IPS-11a (cell line): ENCODE data around the gene CLSTN2.

Experiments
- H3K4me3 ChIP-seq: one replicate; pipeline ENCODE4 v1.5.1; 2013; ENCODE audit warnings: low read depth, low read length, control low read depth

Gene CLSTN2

DNA sequence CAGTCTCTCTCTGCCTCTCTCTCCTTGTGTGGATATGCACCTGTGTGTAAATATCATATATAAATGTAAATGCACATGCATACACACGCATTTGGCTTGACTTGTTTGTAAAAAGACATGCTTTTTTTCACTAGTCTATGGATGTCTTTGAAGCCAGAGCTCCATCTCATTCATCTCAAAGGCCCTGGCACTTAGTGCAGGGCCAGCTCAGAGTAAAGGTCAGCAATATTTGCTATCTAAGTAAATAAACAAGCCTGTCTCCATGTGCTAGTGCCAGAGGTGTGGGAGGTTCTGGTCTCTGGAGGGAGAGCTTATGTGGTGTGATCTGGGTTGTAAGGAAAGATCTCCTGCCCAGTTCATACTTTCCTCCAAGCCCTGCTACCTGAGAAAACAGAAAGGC is 5.6 kb downstream of the CLSTN2 start:
- no peak overlapping the region for H3K4me3 ChIP-seq

DNA sequence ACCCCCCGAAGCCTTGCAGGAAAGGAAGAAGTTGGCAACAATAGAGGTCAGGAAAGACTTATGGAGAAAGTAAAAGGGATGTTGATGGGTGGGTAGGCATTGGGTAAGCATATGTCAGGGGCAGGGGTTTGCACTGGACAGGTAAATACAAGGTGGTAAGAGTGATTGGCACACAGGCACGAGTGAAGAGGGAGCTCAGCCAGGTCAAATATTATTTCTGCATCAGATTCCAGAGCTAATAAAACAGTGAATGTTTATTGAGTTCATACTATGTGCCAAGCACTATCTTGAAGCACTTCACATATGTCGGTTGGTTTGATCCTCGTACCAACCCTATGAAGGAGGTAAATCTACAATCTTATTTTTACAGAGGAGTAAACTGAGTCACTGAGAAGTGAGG is 6.6 kb downstream of the CLSTN2 start:
- H3K4me3 ChIP-seq: no peak overlapping the region

- no peak overlapping the region for H3K4me3 ChIP-seq
Measured at GRCh38 chr3:139944256-139944910, 9.4 kb downstream of the CLSTN2 start.

GRCh38 chr3:139945386-139945785 is 10.4 kb downstream of the CLSTN2 start:
- H3K4me3 ChIP-seq: no peak overlapping the region

DNA sequence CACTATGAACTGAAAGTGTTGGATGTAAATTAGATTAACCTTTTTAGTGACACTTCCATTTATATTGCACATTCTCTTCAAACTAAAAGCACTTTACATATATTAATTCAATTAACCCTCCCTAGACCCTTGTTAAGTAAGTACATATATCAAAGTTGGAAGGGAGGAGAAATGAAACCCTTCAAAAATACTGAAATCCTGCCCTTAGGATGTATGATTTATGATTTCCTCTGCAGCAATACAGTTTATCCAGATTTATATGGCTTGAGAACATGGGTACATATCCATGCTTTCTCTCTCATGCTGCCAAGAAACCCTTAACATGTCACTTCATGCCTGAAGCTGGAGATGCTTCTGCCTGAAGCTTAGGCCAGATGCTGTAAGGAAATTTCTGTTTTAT is 11.0 kb downstream of the CLSTN2 start:
- H3K4me3 ChIP-seq: no peak overlapping the region

- H3K4me3 ChIP-seq: no peak overlapping the region
Measured at GRCh38 chr3:139948467-139948866, 13.5 kb downstream of the CLSTN2 start.

DNA sequence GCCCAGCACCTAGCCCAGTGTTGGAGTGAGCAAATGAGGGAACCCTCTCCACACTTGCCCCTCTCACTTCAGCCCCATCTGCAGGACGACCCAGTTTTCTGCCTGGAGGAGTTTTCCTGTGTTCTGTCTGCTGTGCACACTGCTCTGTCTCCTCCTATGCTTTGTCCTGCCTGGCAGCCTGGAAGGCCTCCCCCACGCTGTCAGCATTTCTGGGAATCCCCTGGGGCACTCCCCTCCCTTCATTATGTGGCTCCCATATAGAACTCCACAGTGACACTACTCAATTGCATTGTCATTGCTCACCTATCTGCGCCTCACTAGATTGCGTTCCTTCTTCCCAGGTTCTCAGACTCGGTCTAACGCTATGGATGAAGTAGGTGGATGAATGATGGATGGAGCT is 13.9 kb downstream of the CLSTN2 start:
- H3K4me3 ChIP-seq: no peak overlapping the region

GRCh38 chr3:139953131-139953910 is 18.3 kb downstream of the CLSTN2 start:
- no peak overlapping the region for H3K4me3 ChIP-seq

- H3K4me3 ChIP-seq: no peak overlapping the region
Measured at GRCh38 chr3:139954146-139954860, 19.3 kb downstream of the CLSTN2 start.

DNA sequence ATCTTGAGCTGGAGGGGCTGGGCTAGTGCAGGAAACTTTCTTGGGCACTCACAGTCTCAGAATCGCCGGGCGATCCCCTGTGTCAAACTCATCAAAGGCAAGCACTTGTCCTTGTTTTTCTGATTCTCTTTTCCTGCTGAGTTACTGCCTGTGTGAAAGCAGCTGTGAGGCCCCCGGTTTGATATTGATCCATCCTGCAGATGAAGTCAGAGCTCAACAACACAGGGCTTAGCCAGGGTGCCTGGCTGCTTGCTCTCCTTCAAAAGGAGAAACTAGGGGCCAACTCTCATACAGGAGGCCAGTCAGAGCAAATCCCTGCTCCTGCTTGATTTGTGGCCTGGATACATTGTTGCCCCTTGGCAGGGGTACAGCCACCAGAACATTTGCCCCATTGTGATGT is 22.9 kb downstream of the CLSTN2 start:
- no peak overlapping the region for H3K4me3 ChIP-seq

DNA sequence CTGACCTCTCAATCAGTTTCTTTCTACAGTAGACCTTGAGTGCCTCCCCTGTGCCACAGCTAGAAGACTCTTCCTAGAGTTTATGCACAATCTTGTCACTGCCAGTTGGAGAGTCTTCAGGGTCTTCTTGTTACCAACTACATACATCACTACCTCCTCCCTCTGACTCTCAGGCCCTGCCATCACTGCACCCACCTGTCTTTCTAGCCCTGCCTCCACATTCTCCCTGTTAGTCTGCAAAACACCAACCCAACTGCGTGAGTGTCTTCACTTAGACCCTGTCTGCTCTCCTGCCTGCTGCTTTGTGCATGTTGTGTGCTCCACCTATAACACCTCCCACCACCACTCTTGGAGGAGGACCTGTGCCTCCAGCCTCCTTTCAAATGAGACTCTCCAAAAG is 34.4 kb downstream of the CLSTN2 start:
- H3K4me3 ChIP-seq: no peak overlapping the region

DNA sequence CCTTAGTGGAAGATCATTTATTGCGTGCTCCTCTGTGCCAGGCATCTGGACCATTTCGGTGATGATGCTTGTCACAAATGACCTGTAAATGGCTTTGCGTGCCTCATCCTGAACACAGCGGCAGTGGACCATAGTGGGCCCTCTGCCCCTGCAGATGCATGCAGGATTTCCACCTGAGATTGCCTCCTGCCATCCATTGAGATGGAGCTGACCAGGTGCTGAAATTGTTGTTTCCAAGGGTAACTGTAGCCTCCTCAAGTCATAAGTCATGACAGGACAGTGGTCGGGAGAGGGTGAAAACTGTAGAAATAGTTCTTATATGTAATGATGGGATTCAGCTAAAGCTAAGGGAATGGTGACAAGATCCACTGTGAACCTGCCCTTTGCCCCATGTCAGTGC is 35.5 kb downstream of the CLSTN2 start:
- no peak overlapping the region for H3K4me3 ChIP-seq

DNA sequence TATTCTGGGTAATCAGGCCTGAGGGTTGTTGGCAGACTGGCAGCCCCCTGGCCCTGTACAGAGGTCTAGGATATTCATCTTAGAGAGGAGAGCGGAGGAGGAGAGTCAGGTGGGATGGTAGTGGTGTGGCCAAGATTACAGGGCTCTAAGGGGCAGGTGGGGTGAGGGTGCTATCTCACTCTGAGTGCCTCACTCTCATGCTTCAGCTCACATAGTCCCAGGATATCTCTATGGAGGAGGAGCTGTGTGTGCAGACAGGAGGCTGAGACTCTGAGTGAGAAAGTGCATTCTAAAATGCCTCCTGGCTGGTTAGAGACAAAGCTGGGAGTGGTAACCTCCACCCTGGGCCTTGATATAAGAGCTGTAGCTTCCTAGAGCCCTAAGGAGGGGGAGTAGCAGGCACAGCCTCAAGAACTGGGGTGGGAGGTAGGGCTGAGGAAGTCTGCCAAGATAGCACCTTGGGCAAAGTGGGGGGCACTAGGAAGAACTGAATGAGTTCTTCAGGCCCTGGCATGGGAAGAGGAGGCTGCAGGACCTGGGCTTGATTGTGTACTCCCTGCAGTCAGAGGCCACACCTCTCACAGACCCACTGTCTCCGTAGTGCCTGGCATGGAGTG is 39.9 kb downstream of the CLSTN2 start:
- no peak overlapping the region for H3K4me3 ChIP-seq

- H3K4me3 ChIP-seq: no peak overlapping the region
Measured at GRCh38 chr3:139975594-139976365, 40.8 kb downstream of the CLSTN2 start.

DNA sequence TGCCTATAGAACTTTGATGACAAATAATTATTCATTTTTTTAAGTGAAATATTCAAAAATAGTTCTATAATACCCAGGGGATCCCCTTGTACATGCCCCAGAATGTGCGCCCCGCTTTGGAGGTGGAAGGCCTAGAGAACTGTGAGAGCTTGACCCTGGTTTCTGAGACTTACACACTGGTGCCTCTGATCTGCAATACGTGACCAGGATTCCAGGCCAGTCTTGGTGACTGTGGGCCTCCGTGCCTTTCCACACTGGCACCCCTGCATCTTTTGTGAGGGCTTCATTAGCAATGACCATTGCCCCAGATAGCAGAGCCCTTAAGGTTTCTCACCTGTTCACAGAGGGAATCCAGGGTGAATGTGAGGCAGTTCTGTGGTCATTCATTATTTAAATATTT is 44.0 kb downstream of the CLSTN2 start:
- no peak overlapping the region for H3K4me3 ChIP-seq

DNA sequence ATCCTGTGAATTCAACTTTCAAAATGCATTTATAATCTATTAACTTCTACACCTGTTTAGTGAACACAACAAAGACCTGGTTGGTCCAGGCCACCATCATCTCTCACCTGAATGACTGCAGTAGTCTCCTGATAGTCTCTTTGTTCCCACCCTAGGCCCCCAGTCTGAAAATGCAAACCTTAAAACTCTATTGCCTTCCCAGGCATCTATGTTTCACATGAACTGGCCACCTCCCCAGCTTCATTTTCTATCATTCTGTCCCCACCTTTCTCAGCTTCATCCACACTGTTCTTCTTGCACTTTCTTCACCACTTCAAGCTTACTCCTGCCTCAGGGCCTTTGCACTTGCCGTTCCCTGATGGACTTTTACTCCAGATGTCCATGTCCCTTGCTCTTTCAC is 45.0 kb downstream of the CLSTN2 start:
- H3K4me3 ChIP-seq: no peak overlapping the region

- no peak overlapping the region for H3K4me3 ChIP-seq
Measured at GRCh38 chr3:139982404-139982803, 47.4 kb downstream of the CLSTN2 start.

DNA sequence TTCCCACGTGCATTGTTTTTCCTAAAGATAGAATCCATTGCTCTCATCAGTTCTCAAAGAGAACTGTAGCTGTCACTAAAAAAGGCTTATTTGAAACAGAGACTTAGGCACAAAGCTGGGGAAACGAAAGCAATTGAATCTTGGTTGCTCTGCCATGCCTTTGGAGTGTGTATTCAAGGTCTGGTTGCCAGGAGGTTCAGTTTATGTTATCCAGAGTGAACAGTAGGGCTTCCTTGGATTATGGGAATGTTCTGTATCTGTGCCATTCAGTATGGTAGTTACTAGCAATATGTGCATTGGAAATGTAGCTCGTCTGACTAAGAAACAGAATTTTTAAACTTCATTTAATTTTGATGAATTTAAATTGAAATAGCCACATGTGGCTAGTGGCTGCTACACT is 50.6 kb downstream of the CLSTN2 start:
- no peak overlapping the region for H3K4me3 ChIP-seq

GRCh38 chr3:139987908-139988307 is 52.9 kb downstream of the CLSTN2 start:
- no peak overlapping the region for H3K4me3 ChIP-seq

- H3K4me3 ChIP-seq: no peak overlapping the region
Measured at GRCh38 chr3:139988472-139989156, 53.6 kb downstream of the CLSTN2 start.
